ENCODE measurements around the gene HID1. TPM values are rescaled to one million over a fixed set of nuclear protein-coding genes. Genes with fewer than 3 reads are reported as not detected.
A peak's percentile ranks its signal among the peaks of the same experiment; 100 is the strongest.
"Not testable (repeated sequence)": the region's sequence is repeated elsewhere in the genome, so short reads cannot be mapped to it uniquely, and the experiment has no call there.

Gene HID1
- total RNA-seq, 1 donor from 2014 or later: 3.5 TPM

DNA sequence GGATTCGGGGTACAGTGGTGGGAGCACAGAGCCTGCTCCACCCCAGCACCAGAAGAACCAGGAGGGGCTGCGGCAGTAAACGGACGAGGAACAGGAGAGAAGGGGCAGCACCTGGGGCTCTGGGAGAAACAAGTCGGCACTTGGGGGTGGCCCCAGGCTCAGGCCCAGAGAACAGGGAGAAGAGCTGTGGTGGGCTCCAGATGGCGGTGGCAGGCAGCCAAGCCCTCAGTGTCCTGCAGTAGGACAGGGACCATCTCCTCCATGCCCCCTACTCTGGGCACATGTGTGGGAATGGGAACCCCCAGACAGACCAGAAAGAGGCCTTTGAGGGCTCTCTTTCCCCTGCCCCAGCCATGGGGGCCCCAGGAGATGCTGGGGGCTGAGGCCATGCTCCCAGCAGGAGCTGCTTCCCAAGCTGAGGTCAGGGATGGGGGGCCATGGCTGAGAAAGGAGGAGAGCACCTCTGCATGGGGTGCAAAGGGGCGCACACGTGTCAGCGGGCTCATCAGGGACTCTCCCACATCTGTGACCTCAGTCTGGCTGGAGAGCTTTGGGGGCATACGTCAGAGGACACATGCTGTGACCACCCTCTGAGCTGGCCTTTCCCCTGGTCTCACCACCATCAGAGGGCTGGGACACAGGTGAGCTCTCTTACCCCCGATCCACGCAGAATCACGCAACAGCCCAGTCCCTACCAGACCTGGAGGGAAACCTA, 56.3 kb downstream of the HID1 start:
- Mint-ChIP-seq H3K4me1 (peaks cover 24% of the 10 kb centered on the region), H3K36me3 (no peaks in the 10 kb centered on the region), H3K27me3 (ENCODE audit: insufficient read depth, low read depth) (peaks cover 23% of the 10 kb centered on the region), H3K27ac (peak overlapping the region; percentile 88), H3K9me3 (peaks cover 6% of the 10 kb centered on the region), H3K4me3 (peak overlapping the region; percentile 30)
- Histone ChIP-seq H3K9ac (no peak overlapping the region), H3K4me1 (no peaks in the 10 kb centered on the region), H3K27me3 (peaks cover under 1% of the 10 kb centered on the region), H3K27ac (no peak overlapping the region), H2AFZ (replicated peaks) (no peak overlapping the region), H3K36me3 (no peaks in the 10 kb centered on the region), H3K4me2 (no peak overlapping the region), H3K79me2 (ENCODE audit: low read depth) (no peaks in the 10 kb centered on the region), H3F3A (ENCODE audit: low read depth) (no peaks in the 10 kb centered on the region), H3K9me3 (ENCODE audit: low read depth) (no peaks in the 10 kb centered on the region), H4K20me1 (ENCODE audit: low read depth) (no peaks in the 10 kb centered on the region), H3K4me3 (no peak overlapping the region)
- TF ChIP-seq EZH2 (IDR thresholded peaks at IDR 0.05) (no peak), EZH2phosphoT487 (IDR thresholded peaks at IDR 0.05) (no peak)
- TF ChIP-seq, protein P1, sequence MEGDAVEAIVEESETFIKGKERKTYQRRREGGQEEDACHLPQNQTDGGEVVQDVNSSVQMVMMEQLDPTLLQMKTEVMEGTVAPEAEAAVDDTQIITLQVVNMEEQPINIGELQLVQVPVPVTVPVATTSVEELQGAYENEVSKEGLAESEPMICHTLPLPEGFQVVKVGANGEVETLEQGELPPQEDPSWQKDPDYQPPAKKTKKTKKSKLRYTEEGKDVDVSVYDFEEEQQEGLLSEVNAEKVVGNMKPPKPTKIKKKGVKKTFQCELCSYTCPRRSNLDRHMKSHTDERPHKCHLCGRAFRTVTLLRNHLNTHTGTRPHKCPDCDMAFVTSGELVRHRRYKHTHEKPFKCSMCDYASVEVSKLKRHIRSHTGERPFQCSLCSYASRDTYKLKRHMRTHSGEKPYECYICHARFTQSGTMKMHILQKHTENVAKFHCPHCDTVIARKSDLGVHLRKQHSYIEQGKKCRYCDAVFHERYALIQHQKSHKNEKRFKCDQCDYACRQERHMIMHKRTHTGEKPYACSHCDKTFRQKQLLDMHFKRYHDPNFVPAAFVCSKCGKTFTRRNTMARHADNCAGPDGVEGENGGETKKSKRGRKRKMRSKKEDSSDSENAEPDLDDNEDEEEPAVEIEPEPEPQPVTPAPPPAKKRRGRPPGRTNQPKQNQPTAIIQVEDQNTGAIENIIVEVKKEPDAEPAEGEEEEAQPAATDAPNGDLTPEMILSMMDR (IDR thresholded peaks at IDR 0.05): no peak
- no peak for DNase-seq (ENCODE audit: low spot score)

DNA sequence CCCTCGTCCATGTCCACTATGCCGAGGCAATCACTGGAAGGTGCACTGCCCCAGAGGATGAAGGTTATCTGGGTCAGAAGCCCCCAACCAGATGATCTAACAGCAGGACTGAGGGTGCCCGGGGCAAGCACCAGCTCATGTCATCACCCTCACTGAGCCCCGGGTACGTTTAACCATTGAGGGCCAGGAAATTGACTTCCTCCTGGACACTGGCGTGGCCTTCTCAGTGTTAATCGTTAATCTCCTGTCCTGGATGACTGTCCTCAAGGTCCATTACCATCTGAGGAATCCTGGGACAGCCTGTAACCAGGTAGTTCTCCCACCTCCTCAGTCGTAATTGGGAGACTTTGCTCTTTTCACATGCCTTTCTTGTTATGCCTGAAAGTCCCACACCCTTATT, 61.1 kb downstream of the HID1 start:
- H2AFZ ChIP-seq (replicated peaks); H3K4me3 Mint-ChIP-seq; H3K27ac ChIP-seq; DNase-seq (ENCODE audit: low spot score); H3K9me3 Mint-ChIP-seq; H3K9me3 ChIP-seq (ENCODE audit: low read depth); H3K4me1 ChIP-seq; H3K36me3 ChIP-seq; H3K79me2 ChIP-seq (ENCODE audit: low read depth); H3K4me2 ChIP-seq; H3K4me3 ChIP-seq; H4K20me1 ChIP-seq (ENCODE audit: low read depth); H3K27me3 ChIP-seq; H3F3A ChIP-seq (ENCODE audit: low read depth); H3K9ac ChIP-seq; H3K36me3 Mint-ChIP-seq; H3K27ac Mint-ChIP-seq: not testable (repeated sequence)
- Mint-ChIP-seq H3K27me3 (ENCODE audit: insufficient read depth, low read depth) (peaks cover 21% of the 10 kb centered on the region), H3K4me1 (peaks cover 28% of the 10 kb centered on the region)

DNA sequence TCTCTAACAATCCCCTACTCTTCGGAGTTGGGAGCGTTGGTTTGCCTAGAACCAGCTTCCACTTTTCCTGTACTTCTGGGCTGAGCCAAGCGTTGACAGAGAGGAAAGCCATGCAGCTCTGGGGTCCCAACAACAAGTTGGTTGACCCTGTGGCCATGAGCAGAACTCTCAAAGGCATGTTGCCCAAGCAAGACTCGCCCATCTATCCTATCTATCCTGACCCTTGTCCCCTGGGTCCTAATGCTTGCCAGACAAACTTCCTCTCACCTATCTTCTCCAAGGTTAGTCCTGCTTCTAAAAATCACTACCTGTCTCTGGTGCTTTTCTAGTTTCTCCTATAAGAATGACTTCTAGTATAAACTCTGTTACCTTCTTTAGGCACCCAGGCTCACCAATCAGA, 63.5 kb downstream of the HID1 start:
- H3K36me3 ChIP-seq; H3K9me3 ChIP-seq (ENCODE audit: low read depth); H3K27ac ChIP-seq; H3K27me3 ChIP-seq; H3K4me3 ChIP-seq; H3K4me1 ChIP-seq; DNase-seq (ENCODE audit: low spot score); H3K79me2 ChIP-seq (ENCODE audit: low read depth); H3K27ac Mint-ChIP-seq; H3K4me2 ChIP-seq; H3K36me3 Mint-ChIP-seq; H3K9ac ChIP-seq; H3F3A ChIP-seq (ENCODE audit: low read depth); H3K4me3 Mint-ChIP-seq; H4K20me1 ChIP-seq (ENCODE audit: low read depth); H3K9me3 Mint-ChIP-seq: not testable (repeated sequence)
- peak overlapping the region; percentile 63 for H2AFZ ChIP-seq (replicated peaks)
- H3K4me1 Mint-ChIP-seq: peaks cover 26% of the 10 kb centered on the region
- peaks cover 19% of the 10 kb centered on the region for H3K27me3 Mint-ChIP-seq (ENCODE audit: insufficient read depth, low read depth)

DNA sequence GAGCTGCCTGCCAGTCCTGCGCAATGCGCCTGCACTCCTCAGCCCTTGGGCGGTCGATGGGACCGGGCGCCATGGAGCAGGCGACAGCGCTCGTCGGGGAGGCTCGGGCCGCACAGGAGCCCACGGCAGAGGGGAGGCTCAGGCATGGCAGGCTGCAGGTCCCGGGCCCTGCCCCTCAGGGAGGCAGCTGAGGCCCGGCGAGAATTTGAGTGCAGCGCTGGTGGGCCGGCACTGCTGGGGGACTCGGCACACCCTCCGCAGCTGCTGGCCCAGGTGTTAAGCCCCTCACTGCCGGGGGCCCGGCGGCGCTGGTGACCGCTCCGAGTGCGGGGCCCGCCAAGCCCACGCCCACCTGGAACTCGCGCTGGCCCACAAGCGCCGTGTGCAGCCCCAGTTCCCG, 65.5 kb downstream of the HID1 start:
- TF ChIP-seq EZH2phosphoT487 (IDR thresholded peaks at IDR 0.05) (no peak), EZH2 (IDR thresholded peaks at IDR 0.05) (no peak)
- TF ChIP-seq, protein P1 (IDR thresholded peaks at IDR 0.05): no peak
- no peak for DNase-seq (ENCODE audit: low spot score)
- H3K27me3 Mint-ChIP-seq (ENCODE audit: insufficient read depth, low read depth): peaks cover 15% of the 10 kb centered on the region
- Histone ChIP-seq H4K20me1 (ENCODE audit: low read depth) (no peaks in the 10 kb centered on the region), H3K27ac (no peak overlapping the region), H3K27me3 (no peaks in the 10 kb centered on the region), H3F3A (ENCODE audit: low read depth) (no peaks in the 10 kb centered on the region), H2AFZ (replicated peaks) (no peak overlapping the region), H3K9me3 (ENCODE audit: low read depth) (no peaks in the 10 kb centered on the region), H3K4me1 (no peaks in the 10 kb centered on the region), H3K79me2 (ENCODE audit: low read depth) (no peaks in the 10 kb centered on the region), H3K4me3 (no peak overlapping the region), H3K9ac (no peak overlapping the region), H3K4me2 (no peak overlapping the region), H3K36me3 (no peaks in the 10 kb centered on the region)
- no peaks in the 10 kb centered on the region for H3K9me3 Mint-ChIP-seq
- H3K36me3 Mint-ChIP-seq: no peaks in the 10 kb centered on the region
- H3K27ac Mint-ChIP-seq: no peak overlapping the region
- H3K4me1 Mint-ChIP-seq: peaks cover 24% of the 10 kb centered on the region
- no peak overlapping the region for H3K4me3 Mint-ChIP-seq

DNA sequence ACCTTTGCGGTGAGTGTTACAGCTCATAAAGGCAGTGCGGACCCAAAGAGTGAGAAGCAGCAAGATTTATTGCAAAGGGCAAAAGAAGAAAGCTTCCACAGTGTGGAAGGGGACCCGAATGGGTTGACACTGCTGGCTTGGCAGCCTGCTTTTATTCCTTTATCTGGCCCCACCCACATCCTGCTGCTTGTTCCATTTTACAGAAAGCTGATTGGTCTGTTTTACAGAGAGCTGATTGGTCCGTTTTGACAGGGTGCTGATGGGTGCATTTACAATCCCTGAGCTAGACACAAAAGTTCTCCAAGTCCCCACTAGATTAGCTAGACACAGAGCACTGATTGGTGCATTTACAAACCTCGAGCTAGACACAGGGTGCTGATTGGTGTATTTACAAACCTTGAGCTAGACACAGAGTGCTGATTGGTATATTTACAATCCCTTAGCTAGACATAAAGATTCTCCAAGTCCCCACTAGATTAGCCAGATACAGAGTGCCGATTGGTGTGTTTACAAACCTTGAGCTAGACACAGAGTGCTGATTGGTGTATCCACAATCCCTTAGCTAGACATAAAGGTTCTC, 66.3 kb downstream of the HID1 start:
- not testable (repeated sequence) for DNase-seq (ENCODE audit: low spot score); H3K27ac Mint-ChIP-seq; H3K9me3 ChIP-seq (ENCODE audit: low read depth); H3K36me3 ChIP-seq; H4K20me1 ChIP-seq (ENCODE audit: low read depth); H3K4me3 Mint-ChIP-seq; H3K9ac ChIP-seq; H3K4me2 ChIP-seq; H3K4me1 ChIP-seq; H3K36me3 Mint-ChIP-seq; H3K27ac ChIP-seq; H3K27me3 ChIP-seq; H3F3A ChIP-seq (ENCODE audit: low read depth); H3K4me3 ChIP-seq; H3K79me2 ChIP-seq (ENCODE audit: low read depth); H2AFZ ChIP-seq (replicated peaks); H3K9me3 Mint-ChIP-seq
- Mint-ChIP-seq H3K4me1 (peaks cover 18% of the 10 kb centered on the region), H3K27me3 (ENCODE audit: insufficient read depth, low read depth) (peaks cover 19% of the 10 kb centered on the region)
